ENCODE results near the gene SLC2A4RG.

DNA sequence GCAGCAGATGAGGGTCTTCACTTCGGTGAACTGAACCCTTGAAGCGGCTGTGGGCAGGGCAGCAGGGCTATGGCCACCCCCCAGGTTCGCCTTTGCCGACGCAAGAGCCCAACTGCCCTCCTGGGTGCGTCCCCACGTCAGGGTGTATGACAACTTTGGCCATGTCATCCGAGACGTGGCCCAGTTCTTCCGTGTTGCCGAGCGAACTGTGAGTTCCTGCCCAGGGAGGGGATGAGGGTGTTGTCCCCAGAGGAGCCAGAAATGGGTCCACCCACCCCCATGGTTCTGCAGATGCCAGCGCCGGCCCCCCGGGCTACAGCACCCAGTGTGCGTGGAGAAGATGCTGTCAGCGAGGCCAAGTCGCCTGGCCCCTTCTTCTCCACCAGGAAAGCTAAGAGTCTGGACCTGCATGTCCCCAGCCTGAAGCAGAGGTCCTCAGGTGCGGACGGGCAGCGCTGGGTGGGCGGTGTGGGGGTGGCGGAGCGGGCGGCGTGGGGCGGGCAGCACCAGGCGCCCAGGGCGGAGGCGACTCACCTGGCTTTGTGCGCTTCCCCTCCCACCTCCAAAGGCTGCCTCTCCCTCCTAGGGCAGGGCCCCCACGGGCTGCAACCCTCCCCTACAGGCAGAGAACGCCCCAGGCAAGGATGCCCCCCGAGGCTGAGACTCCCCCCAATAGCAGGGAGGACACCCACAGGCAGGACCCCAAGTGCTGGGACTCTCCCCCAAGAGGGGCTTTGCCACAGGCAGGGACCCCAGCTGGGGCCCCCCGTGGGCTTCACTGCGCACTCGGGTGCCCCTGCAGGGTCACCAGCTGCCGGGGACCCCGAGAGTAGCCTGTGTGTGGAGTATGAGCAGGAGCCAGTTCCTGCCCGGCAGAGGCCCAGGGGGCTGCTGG lies 49.3 kb upstream of the SLC2A4RG start:
- TF ChIP-seq, protein P1, sequence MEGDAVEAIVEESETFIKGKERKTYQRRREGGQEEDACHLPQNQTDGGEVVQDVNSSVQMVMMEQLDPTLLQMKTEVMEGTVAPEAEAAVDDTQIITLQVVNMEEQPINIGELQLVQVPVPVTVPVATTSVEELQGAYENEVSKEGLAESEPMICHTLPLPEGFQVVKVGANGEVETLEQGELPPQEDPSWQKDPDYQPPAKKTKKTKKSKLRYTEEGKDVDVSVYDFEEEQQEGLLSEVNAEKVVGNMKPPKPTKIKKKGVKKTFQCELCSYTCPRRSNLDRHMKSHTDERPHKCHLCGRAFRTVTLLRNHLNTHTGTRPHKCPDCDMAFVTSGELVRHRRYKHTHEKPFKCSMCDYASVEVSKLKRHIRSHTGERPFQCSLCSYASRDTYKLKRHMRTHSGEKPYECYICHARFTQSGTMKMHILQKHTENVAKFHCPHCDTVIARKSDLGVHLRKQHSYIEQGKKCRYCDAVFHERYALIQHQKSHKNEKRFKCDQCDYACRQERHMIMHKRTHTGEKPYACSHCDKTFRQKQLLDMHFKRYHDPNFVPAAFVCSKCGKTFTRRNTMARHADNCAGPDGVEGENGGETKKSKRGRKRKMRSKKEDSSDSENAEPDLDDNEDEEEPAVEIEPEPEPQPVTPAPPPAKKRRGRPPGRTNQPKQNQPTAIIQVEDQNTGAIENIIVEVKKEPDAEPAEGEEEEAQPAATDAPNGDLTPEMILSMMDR (IDR thresholded peaks at IDR 0.05), result no peak
- TF ChIP-seq POLR2A (IDR thresholded peaks at IDR 0.05), result no peak
- peak in 1 of 4 donors; percentile 13 for TF ChIP-seq POLR2AphosphoS5 (IDR thresholded peaks at IDR 0.05)
